Gastroesophageal sphincter (tissue), 4 donors: Measurements from ENCODE around the gene GZF1. TPM values are rescaled to one million over a fixed set of nuclear protein-coding genes. Genes with fewer than 3 reads are reported as not detected.

ENCODE experiments used
- ATAC-seq: fragments of 150-250 bp; one replicate; pipeline ENCODE4 v1.9.1; 2016; ENCODE audit warnings: mild to moderate bottlenecking, moderate library complexity
- H3K27ac ChIP-seq, 4 donors: fragments of 200-600 bp; sonication (generic) in 3 of 4; 1 replicate in 3 of 4; 2 replicates in 1 of 4; pipeline ENCODE4 v1.5.1; 2016 to 2019
- H3K27me3 ChIP-seq: fragments of 200-600 bp; sonication (generic); one replicate; pipeline ENCODE4 v1.5.1; 2019
- H3K36me3 ChIP-seq, 2 donors: fragments of 200-600 bp; sonication (generic); one replicate each; pipeline ENCODE4 v1.5.1; 2019; ENCODE audit warnings: control low read depth in 1 of 2
- H3K4me1 ChIP-seq, 3 donors: fragments of 200-600 bp; sonication (generic); 1 replicate in 2 of 3; 2 replicates in 1 of 3; pipeline ENCODE4 v1.5.1; 2016 to 2019; ENCODE audit warnings: control low read depth in 2 of 3
- H3K4me3 ChIP-seq, 2 donors: fragments of 200-600 bp; sonication (generic); one replicate each; pipeline ENCODE4 v1.5.1; 2019; ENCODE audit warnings: mild to moderate bottlenecking in 1 of 2, moderate library complexity in 1 of 2
- H3K9me3 ChIP-seq, 3 donors: fragments of 200-600 bp; sonication (generic); one replicate each; pipeline ENCODE4 v1.5.1; 2017 to 2019; ENCODE audit warnings: control low read depth in 2 of 3
- CTCF ChIP-seq, 4 experiments: fragments of 200-600 bp in 2 of 4; fragments of 450-650 bp in 2 of 4; sonication (generic) in 1 of 4; IDR thresholded peaks; one replicate each; pipeline ENCODE4 v1.5.1; 2017 to 2019; ENCODE audit warnings: antibody characterized with exemption in 4 of 4, mild to moderate bottlenecking in 2 of 4, moderate library complexity in 2 of 4
- EP300 ChIP-seq: sonication (generic); formaldehyde crosslinking; IDR thresholded peaks from one replicate; pipeline ENCODE4 v1.6.1; 2017; ENCODE audit warnings: antibody characterized with exemption, mild to moderate bottlenecking
- POLR2A ChIP-seq, 2 donors: fragments of 450-650 bp; IDR thresholded peaks; one replicate each; pipeline ENCODE4 v1.6.1; 2017; ENCODE audit warnings: antibody characterized with exemption in 2 of 2, mild to moderate bottlenecking in 2 of 2, moderate library complexity in 1 of 2
- POLR2AphosphoS5 ChIP-seq: sonication (generic); formaldehyde crosslinking; IDR thresholded peaks from one replicate; pipeline ENCODE4 v1.6.1; 2017; ENCODE audit warnings: antibody characterized with exemption
- WGBS, 2 donors: methylation state at CpG; one replicate each; pipeline ENCODE4 v1.1.5; 2018; ENCODE audit warnings: low coverage in 1 of 2; 5-methylcytosine and 5-hydroxymethylcytosine counted together
- total RNA-seq, 4 donors: library from RNA; depleted of rRNA; stranded (reverse); fragments of >200 nt; gene quantifications; one replicate each; pipeline ENCODE4 v1.1.0, GENCODE V29; 2016

Gene GZF1
- total RNA-seq, 4 donors from 2014 or later: 13.5 to 18.8 (median 17.4) TPM

- 84 to 91% methylated on average over 5 to 10 of the region's 15 CpGs for WGBS, 2 donors
Measured at GRCh38 chr20:23327617-23328333, 34.2 kb upstream of the GZF1 start.

GRCh38 chr20:23331450-23332350, 30.3 kb upstream of the GZF1 start:
- Histone ChIP-seq H3K4me1 (peaks cover 0 to 7% (median 0%) of the 10 kb centered on the region in 3 donors), H3K4me3 (no peak overlapping the region), H3K27me3 (no peaks in the 10 kb centered on the region), H3K36me3 (no peaks in the 10 kb centered on the region), H3K27ac (no peak overlapping the region), H3K9me3 (no peaks in the 10 kb centered on the region)
- no peak for TF ChIP-seq CTCF (IDR thresholded peaks at IDR 0.05)
- TF ChIP-seq POLR2A (IDR thresholded peaks at IDR 0.05): no peak
- ATAC-seq: no peak
- WGBS, 2 donors: 64 to 82% methylated on average over 4 to 8 of the region's 8 CpGs

More at GRCh38 chr20:23327617-23328333, 34.2 kb upstream of the GZF1 start:
- H3K4me1 ChIP-seq: no peaks in the 10 kb centered on the region
- ATAC-seq: no peak
- H3K4me3 ChIP-seq: no peak overlapping the region
- H3K9me3 ChIP-seq: no peaks in the 10 kb centered on the region
- H3K27me3 ChIP-seq: no peaks in the 10 kb centered on the region
- no peak overlapping the region for H3K27ac ChIP-seq
- no peak for TF ChIP-seq CTCF (IDR thresholded peaks at IDR 0.05)
- H3K36me3 ChIP-seq: no peaks in the 10 kb centered on the region

GRCh38 chr20:23332467-23332866, 29.5 kb upstream of the GZF1 start:
- H3K36me3 ChIP-seq: no peaks in the 10 kb centered on the region
- TF ChIP-seq POLR2AphosphoS5 (no peak), CTCF (IDR thresholded peaks at IDR 0.05) (no peak), EP300 (no peak), POLR2A (IDR thresholded peaks at IDR 0.05) (no peak)
- no peak for ATAC-seq
- peaks cover 0 to 7% (median 0%) of the 10 kb centered on the region in 3 donors for H3K4me1 ChIP-seq
- H3K27ac ChIP-seq: no peak overlapping the region
- 46 to 55% methylated on average over 2 of the region's 2 CpGs for WGBS, 2 donors
- H3K4me3 ChIP-seq: no peak overlapping the region
- no peaks in the 10 kb centered on the region for H3K27me3 ChIP-seq
- no peaks in the 10 kb centered on the region for H3K9me3 ChIP-seq

GRCh38 chr20:23334111-23334510, 27.9 kb upstream of the GZF1 start:
- Histone ChIP-seq H3K36me3 (no peaks in the 10 kb centered on the region), H3K9me3 (no peaks in the 10 kb centered on the region), H3K27ac (no peak overlapping the region), H3K4me1 (peaks cover 0 to 7% (median 0%) of the 10 kb centered on the region in 3 donors), H3K4me3 (no peak overlapping the region), H3K27me3 (no peaks in the 10 kb centered on the region)
- WGBS, 2 donors: 60 to 71% methylated on average over 1 of the region's 3 CpGs
- ATAC-seq: no peak
- no peak for TF ChIP-seq POLR2AphosphoS5

GRCh38 chr20:23335521-23335920, 26.5 kb upstream of the GZF1 start:
- ATAC-seq: no peak
- Histone ChIP-seq H3K27me3 (peaks cover 7% of the 10 kb centered on the region), H3K4me3 (no peak overlapping the region), H3K9me3 (no peaks in the 10 kb centered on the region), H3K27ac (no peak overlapping the region), H3K4me1 (peaks cover 0 to 12% (median 0%) of the 10 kb centered on the region in 3 donors), H3K36me3 (no peaks in the 10 kb centered on the region)
- WGBS, 2 donors: 96 to 100% methylated on average over 1 to 4 of the region's 5 CpGs
- TF ChIP-seq POLR2AphosphoS5 (no peak), EP300 (no peak), CTCF (IDR thresholded peaks at IDR 0.05) (no peak), POLR2A (IDR thresholded peaks at IDR 0.05) (no peak)
